GM18907 (cell line): ENCODE results near the gene ADAM10.
A peak's percentile ranks its signal among the peaks of the same experiment; 100 is the strongest.

Experiments used
- ATAC-seq: cut with Tn5 transposase; IDR thresholded peaks from one replicate; pipeline ENCODE4 v1.9.1; 2021; ENCODE audit warnings: mild to moderate bottlenecking, moderate library complexity; ENCODE audit not compliant: unreplicated experiment

The ADAM10 gene

GRCh38 chr15:58755956-58756355, 6.4 kb upstream of the ADAM10 start:
- no peak for ATAC-seq

GRCh38 chr15:58755350-58755749, 5.8 kb upstream of the ADAM10 start:
- no peak for ATAC-seq

- no peak for ATAC-seq
Observed at GRCh38 chr15:58752716-58753115, 3.2 kb upstream of the ADAM10 start.

- peak; percentile 40 for ATAC-seq
Observed at GRCh38 chr15:58748852-58749531, 515 bp downstream of the ADAM10 start.

- peak; percentile 11 for ATAC-seq
Observed at GRCh38 chr15:58748040-58748851, 1.3 kb downstream of the ADAM10 start.

- ATAC-seq, result no peak
Observed at GRCh38 chr15:58746174-58746573, 3.3 kb downstream of the ADAM10 start.

GRCh38 chr15:58742819-58743502, 6.5 kb downstream of the ADAM10 start:
- no peak for ATAC-seq

- no peak for ATAC-seq
Observed at GRCh38 chr15:58742022-58742813, 7.3 kb downstream of the ADAM10 start.

GRCh38 chr15:58741032-58741431, 8.5 kb downstream of the ADAM10 start:
- no peak for ATAC-seq

- no peak for ATAC-seq
Observed at GRCh38 chr15:58740436-58740835, 9.1 kb downstream of the ADAM10 start.

GRCh38 chr15:58738046-58738707, 11.3 kb downstream of the ADAM10 start:
- ATAC-seq, result no peak

GRCh38 chr15:58737298-58737697, 12.2 kb downstream of the ADAM10 start:
- no peak for ATAC-seq

- ATAC-seq, result no peak
Observed at GRCh38 chr15:58736018-58736643, 13.4 kb downstream of the ADAM10 start.

- no peak for ATAC-seq
Observed at GRCh38 chr15:58734859-58735258, 14.6 kb downstream of the ADAM10 start.

GRCh38 chr15:58732625-58733363, 16.7 kb downstream of the ADAM10 start:
- no peak for ATAC-seq

GRCh38 chr15:58731756-58732535, 17.6 kb downstream of the ADAM10 start:
- ATAC-seq, result no peak

GRCh38 chr15:58726867-58727266, 22.6 kb downstream of the ADAM10 start:
- ATAC-seq, result no peak

GRCh38 chr15:58724466-58724865, 25.0 kb downstream of the ADAM10 start:
- ATAC-seq, result peak; percentile 86
